Stimulated activated CD8-positive, alpha-beta memory T cell treated with anti-CD3 and anti-CD28 coated beads, Interleukin-2, amount 100 ng/mL, for 48 hours (primary cell): ENCODE results near the gene MACF1.

Experiments
- DNase-seq, 2 donors: peaks; one replicate each; pipeline ENCODE4 v3.0.0-alpha.2; 2020; ENCODE audit warnings: low read depth in 2 of 2

MACF1 gene

DNA sequence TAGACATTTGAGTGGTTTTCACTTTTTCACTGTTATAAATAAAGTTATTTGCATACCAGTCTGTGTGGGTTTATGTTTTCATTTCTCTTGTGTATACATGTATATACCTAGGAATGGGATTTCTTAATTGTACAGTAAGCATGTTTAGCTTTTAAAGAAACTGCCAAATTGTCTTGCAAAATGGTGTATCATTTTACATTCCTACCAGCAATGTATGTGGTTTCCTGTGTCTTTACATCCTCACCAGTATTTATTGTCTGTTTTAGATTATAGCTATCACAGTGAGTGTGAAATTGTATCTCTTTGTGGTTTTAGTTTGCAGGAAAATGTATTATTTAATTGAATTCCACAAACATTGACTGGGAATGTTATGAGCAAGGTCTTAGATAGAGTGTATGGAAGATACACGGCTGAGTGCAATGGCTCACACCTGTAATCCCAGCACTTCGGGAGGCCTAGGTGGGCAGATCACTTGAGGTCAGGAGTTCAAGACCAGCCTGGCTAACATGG is 57.3 kb downstream of the MACF1 start:
- DNase-seq = no peak

DNA sequence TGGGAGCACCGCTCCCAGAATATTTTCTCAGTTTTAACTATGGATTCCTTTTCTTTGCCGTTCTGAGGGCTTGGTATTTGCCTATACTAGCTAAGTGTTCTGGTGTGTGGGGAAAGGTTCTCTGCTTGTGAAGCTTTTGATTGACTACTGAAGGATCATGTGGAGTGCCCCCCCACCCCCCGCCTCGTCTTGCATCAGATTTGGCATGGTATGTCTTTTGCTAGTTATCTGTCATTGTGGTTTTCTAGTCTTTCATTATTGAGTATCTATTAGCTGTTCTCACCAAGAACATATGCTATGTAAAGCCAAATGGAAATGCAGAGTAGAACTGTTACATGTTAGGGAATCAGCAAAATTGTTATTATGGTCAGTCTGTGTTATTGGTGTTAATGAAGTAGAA is 58.3 kb downstream of the MACF1 start:
- no peak for DNase-seq

DNA sequence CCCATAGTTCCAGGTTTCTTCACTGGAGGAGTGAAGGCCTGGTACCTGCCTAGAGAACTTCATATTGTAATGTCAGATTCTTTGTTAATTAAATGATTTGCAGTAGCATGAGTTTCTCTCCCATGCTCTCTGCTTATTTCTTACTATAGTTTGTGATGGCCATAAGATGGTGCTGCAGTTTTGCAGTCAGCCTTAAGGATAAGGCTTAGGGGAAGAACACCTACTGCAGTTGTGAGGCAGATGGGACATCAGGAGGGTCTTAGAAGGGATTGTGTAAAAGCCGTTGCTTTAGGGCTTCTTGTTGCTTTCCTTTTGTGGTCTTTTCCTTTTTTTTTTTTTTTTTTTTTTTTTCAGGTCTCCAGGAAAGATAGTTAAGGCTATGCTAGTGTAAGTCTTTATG is 61.8 kb downstream of the MACF1 start:
- DNase-seq = no peak

DNA sequence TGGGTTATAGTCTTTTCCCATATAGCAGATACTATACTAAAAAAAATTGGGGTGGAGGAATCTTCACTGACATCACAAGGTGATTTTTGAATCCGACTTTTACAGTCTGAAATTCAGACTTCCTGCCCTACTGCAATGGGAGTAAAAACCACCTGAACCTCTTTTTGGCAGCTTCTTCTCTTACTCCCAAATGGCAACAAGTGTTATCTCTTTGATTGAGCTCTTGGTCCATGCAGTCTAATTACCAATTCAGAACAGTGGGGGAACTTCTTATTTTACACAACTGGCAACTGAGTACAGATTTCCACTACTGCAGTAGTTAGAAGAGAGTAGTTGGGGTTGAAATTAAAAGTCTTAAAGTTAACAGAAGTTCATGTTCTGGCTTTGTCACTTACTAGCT is 62.3 kb downstream of the MACF1 start:
- no peak for DNase-seq

DNA sequence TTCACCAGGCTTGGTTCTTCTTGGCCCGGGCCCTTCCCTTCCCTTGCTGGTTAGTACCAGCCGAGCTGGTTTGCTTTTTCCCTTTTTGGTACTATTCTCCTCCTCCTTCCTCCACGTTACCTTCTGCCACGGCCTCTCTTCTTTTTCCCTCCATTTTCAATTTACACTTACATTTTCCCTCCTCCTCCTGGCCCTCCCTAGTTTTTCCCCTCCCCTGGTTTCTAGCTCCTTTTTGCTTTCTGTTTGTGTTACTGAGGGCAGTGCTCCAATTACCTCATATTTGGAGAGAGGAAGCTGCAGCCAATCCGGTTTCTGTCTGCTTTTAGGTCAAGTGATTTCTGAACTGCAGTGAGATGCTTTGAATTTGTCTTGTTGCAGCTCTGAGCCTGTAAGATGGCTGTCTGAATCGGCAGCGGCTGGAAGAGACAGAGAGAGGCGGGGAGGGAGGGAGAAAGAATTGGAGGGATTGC is 63.7 kb downstream of the MACF1 start:
- DNase-seq = no peak

DNA sequence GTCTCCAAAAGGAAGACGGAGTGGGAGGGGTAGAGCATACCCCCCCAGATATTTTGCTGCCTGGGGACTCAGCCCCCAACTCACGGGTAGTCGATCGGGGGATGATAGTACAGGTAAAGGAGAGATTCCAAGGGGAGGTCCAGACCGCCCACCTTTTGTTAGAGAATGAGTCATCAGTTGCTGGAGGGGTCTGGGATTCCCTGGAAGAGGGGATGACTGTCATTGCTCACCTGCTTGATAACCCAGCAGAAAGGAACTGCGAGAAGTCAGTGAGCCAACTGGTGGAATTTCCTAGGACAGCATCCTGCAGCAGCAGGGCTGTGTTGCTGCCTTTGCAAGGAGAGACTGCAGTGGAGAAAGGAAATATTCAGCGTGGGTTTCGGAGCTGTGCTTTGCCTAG is 64.4 kb downstream of the MACF1 start:
- DNase-seq = no peak

DNA sequence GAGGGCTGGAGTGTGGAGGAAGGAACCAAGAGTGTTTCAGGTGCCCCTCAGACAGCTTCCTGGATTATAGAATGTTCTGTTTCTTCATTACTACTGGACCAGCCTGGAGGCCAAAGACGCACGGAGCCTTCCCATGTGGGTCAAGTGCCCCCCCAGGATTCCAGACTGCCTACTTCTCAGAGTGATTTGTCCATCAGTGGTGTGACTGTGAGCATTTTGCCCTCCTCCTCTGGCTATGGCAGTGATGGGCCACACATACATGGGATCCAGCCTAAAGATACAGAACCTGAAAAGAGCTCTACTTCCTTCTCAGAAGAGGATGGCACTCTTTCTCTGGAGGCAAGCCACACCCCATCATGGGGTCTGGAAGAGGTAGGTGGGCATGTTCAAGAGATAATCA is 64.9 kb downstream of the MACF1 start:
- no peak for DNase-seq

DNA sequence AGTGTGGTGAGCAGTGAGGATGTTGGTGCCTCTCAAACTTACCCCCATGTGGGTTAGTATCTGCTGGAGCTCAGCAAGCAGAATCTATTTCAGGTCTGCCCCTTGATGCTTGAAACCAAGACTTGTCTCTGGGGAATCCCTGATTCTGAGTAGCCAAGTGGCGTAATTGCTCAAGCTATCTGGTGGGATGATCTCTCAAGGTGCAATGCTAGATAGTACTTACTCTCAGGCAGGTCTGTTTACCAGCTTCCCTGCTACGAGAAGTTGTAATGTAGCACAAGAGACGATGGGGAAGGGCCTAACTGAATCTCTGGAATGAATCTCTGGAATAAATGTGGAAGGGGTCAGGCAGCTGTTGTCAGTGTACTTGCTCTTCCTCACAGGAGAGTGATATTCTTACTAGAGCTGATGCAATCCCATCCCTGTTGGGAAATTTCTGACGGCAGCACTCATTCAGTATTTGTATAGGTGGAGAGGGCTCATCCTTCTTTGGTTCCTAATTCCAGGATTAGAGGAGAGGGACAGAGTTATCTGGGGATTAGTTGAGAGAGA is 65.4 kb downstream of the MACF1 start:
- DNase-seq = no peak

DNA sequence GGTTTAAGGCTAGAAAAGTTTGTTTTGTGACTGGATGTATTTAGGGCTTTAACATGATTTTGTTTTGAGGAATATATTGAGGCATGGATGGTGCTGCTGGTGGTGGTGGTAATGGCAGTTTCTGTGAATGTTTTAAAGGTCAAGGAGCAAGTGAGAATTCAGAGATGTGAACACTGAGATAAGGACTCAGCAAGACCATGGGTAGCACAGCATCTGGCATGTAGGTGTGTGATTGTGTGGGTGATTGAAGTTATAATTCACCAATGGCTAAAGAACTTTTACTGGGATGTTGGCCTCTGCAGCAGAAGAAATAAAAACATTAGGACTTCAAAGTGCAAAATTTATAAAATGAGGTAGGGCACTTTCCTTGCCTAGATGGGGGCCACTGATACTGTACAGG is 65.9 kb downstream of the MACF1 start:
- DNase-seq = no peak

DNA sequence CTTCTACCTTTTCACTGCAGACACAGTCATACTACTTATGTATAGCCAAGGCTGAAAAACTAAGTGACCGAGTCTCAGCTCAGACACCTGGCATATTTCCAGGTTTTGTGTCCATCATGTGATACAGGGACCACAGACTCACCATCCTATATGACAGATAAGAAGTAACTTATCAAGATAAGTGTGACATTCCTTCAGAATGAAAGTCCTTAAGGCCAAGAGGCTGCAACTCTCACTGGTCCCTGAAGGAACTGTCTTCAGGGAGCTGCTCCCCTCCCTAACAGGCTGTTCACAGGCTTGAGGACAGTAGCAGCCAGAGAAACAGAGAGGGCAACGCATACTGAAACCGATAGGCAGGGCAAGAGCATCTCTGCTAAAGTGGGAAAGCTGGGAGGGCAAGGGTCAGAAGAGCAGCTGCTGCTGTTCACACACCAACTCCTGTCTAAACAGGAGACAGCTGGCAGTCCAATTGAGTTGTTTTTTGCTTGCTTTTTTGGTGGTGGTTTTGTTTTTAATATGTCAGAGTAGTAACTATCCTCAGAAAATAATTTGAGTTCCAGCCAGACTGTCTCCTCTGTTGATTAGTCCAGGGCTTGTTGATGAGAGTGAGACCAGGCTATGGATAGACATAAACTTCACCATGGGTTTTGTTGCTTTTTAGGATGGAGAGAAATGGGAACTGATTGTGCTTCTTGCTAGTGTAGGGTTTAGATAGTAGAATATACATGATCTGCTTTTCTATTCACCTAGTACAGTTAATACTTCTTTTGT is 67.7 kb downstream of the MACF1 start:
- DNase-seq = no peak

DNA sequence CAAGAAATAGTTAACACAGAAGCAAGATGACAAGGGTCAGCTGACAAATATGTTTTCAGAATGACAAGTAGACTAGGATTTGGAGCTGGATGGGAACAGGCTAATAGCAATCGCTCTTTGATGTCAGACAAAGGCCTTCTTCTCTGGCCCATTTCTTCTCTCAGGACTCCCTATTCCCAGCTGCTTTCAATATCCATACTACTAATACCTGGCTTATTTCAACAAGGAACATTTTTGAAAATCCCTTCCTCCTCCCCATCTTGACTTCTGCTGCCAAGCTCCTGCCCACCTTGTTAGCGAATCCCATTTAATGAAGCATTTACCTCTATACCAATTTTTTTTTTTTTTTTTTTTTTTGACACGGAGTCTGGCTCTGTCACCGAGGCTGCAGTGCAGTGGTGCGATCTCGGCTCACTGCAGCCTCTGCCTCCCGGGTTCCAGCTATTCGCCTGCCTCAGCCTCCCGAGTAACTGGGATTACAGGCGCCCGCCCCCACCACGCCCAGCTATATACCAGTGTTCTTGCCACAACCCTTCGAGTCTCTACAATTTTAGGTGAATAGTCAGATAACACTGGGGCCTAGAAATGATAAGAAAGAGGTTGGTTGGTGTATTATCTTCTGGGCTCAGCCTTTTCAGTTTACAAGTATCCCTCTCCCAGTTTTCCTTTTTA is 68.4 kb downstream of the MACF1 start:
- DNase-seq = no peak

DNA sequence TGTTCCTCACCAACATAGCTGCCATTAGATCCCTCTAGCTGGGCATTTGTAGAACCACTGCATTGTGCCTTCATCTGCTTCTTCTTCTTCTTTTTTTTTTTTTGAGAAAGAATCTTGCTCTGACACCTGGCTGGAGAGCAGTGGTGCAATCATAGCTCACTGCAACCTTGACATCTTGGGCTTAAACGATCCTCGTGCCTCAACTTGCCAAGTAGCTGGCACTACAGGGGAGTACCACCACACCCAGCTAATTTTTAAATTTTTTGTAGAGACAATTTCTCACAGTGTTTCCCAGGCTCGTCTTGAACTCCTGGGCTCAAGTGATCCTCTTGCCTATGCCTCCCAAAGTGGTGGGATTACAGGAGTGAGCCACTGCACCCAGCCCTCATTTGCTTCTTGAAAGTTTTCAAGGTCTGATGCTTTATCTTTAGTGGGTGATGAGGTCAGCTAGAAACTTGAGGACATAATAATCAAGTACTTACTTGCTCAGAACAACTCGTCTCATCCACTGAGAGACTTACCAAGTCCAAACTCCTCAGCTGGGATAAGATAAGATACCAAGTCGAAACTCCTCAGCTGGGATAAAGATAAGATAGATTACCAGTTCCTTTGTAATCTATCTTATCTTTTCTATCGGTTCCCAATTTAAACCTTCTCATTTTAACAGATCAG is 71.5 kb downstream of the MACF1 start:
- no peak for DNase-seq

DNA sequence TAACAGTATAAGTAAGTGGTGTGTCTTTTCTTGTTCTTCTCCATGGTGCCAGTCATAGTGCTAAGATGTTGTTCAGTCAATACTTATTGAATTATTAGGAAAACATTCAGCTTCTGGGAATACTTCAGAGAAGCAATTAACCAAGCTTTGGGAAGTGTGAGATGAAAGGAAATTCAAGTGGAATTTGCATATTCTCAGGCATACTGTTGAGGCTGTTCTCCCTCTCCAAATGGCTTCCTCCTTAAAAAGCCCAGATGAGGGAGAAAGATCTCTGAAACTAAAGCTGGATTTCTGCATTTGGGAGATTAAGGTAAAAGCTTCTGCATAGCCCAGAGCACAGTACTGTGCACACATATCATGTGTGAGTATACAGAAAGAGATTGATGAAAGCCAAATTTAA is 73.4 kb downstream of the MACF1 start:
- DNase-seq = no peak

DNA sequence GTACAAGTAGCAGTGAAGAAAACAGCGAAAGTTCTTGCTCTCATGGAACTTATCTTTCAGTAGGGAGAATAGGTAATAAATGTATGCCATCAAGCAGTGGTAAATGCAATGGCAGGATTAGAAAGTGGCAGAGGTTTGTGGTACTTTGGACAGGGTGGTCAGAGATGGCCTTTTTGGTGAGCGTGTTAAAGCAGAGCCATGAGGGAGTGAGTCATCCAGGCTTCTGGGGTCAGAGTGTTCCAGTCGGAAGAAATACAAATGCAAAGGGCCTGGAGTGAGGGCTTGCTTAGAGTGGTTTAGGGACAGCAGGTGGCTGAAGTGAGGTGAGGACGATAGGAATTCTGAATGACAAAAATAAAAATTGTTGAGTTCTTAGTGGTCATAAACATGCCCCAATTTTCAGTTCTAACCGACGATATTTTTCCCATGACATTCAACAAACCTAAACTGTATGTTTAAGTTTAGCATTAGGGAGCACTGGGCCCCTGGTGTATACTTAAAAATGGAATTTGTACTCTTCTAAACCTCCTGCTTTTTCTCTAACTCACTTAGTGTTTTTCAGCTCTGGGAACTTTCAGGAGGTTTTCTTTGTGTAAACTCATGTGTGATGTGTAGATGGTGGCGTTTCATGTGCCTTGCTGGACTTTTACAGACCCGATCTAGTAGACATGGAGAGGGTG is 78.2 kb downstream of the MACF1 start:
- no peak for DNase-seq

DNA sequence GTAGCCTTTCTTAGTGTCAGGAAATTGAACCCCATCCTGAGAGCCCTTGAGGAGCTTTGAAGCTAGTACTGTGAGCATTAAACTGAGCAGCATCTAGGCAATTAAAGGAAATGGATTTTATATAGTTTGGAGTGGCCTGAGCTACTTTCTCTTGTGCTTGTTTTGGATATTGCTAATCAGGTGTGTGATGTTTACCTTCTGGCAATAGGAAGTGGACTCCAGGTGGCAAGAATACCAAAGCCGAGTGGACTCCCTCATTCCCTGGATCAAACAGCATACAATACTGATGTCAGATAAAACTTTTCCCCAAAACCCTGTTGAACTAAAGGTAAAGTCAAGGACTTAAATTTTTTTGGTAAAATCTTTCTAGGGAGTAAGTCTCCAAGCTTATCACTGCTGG is 79.4 kb downstream of the MACF1 start:
- DNase-seq = no peak

DNA sequence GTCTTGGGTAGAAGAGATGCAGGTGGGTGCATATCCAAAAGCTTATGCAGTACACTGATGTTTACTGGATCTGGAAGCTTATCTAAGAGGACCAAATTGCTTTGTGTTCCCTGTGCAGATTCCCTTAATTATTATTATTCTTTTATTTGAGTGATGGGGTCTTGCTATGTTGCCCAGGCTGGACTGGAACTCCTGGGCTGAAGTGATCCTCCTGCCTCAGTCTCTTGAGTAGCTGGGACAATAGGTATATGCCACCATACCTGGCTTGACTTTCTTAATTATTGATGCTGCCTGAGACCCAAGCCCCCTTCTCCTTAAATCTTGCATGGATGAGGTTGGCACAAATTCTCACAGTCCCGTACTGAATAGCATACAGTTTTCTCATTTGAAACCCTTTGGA is 83.0 kb downstream of the MACF1 start:
- no peak for DNase-seq

DNA sequence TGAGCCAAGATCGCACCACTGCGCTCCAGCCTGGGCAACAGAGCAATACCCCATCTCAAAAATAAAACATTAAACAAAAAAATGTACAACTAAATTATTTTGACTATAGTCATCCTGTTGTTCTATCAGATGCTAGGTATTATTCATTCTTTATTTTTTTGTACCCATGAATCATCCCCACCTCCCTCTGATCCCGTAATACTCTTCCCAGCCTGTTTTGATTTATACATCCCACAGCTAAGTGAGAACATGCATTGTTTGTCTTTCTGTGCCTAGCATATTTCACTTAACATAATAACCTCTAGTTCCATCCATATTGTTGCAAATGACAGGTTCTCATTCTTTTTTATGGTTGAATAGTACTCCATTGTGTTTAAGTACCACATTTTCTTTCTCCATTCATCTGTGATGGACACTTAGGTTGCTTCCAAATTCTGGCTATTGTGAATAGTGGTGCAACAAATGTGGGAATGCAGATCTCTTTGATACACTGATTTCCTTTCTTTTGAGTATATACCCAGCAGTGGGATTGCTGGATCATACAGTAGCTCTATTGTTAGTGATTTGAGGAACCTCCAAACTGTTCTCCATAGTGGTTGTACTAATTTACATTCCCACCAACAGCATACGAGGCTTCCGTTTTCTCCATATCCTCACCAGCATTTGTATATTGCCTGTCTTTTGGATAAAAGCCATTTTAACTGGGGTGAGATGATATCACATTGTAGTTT is 84.4 kb downstream of the MACF1 start:
- no peak for DNase-seq

DNA sequence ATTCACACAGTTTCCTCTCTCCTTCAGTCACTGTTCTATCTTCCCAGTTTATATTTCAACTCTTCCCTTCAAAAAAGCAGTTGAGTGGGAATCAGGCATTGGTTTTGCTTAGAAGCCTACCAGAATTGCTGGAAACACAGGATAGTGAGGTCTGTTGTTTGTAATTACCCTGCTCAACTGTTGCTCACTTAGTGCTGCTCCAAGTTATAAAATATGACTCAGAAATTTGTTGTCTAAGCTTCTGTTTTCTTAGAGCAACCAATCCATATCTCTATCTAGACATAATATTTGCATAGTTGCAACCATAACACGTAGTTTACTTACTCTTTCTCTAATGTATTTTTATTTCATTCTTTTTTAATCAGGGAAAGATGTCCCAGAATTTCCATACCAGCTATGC is 87.9 kb downstream of the MACF1 start:
- DNase-seq = no peak

DNA sequence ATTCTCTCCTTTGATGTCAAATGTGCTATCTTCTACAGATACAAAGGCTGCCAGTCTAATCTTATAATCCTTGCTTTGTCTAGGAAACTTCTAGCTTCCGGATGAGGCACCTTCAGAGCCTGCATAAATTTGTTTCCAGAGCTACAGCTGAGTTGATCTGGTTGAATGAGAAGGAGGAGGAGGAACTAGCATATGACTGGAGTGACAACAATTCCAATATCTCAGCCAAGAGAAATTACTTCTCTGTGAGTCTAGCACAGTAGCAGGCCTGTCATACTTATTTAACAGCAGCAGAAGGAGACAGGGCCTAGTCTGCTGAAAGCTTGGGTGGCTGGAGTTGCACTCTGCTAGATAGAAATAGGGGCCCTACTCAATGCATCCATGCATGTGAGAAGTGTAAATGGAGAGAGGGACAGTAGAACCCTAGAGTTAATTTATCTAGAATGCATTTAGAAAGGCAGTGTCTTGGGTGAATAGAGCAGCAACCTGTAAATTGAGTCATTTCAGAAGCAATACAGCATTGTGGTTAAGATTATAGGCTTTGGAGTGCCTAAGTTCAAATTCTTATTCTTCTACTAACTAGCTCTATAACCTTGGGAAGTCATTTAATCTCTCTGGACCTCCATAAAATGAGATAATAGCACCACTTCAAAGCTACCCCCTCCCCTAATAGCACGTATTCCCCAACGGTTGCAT is 89.0 kb downstream of the MACF1 start:
- DNase-seq = no peak

DNA sequence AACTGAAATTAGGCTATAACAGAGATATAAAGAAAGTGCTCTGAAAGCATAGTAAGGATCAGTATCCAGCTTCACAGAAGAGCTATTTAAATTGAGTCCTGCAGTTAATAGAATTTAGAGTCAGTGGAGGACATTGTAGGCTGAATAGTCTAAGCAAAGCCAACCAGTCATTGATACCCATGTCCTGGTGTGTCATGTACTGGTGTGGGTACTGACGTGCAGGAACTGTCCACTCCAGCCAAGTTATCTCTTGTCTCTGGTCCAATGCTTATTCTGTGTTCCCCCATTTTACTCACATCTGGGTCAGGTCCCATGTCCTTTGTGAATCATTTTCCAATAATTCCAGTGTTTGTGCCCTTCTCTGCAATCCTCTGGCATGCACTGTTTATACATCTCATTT is 90.0 kb downstream of the MACF1 start:
- no peak for DNase-seq

DNA sequence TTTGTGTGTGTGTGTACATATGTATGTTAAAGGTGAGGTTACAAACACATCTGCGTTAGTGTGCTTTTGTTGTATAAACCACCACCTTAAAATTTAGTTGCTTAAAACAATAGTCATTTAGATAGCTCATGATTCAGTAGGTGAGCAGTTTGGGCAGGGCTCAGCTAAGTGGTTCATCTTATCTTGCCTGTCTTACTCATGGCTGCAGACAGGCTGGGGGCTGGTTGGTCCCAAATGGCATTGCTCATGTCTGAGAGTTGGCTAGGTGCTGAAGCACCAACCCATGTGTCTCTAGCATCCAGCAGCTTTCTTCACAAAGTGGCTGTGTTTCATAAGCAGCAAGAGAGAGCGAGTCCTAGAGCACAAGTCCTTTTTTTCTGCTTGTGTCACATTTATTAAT is 91.4 kb downstream of the MACF1 start:
- DNase-seq = no peak
